K562 (cell line): Measurements from ENCODE around the gene MBOAT7. TPM values are rescaled to one million over a fixed set of nuclear protein-coding genes. Genes with fewer than 3 reads are reported as not detected.
A peak's percentile ranks its signal among the peaks of the same experiment; 100 is the strongest.

Experiments
- ATAC-seq: fragments of 200-7000 bp; cut with Tn5 transposase; 3 replicates; pipeline ENCODE4 v1.9.1; 2020; ENCODE audit warnings: moderate library complexity
- BruUV-seq: library from RNA; stranded (reverse); fragments of 400-500 nt; replicated peaks from 2 replicates; lab custom pipeline; 2021; lab: Mats Ljungman, UMichigan
- CTCF ChIA-PET: fragments of 300-600 bp; formaldehyde crosslinking; extraction: SDS; loops from one replicate; lab custom pipeline; 2021; ENCODE audit warnings: low intra/inter-chr PET ratio; lab: Yijun Ruan, JAX
- POLR2A ChIA-PET: fragments of 300-600, 350-650 bp; sonication (Branson Sonifier 250); formaldehyde crosslinking; extraction: SDS; loops from one replicate; lab custom pipeline; 2021; ENCODE audit warnings: antibody characterized with exemption, inconsistent platforms; lab: Yijun Ruan, JAX
- DNase-seq, 4 experiments: peaks; one replicate each; pipeline versions ENCODE4 v3.0.0 to v3.0.0-alpha.2; 2011 to 2018; ENCODE audit warnings: low spot score in 3 of 4, mixed read lengths in 3 of 4; ENCODE audit errors: extremely low read depth in 1 of 4
- FAIRE-seq: peaks from 2 replicates; lab custom pipeline; 2011; peaks lifted over from hg19 to GRCh38; lab: Jason Lieb, UNC
- H2AFZ ChIP-seq: 2 replicates; pipeline ENCODE4 v1.6.0; 2011; ENCODE audit warnings: low read depth, low read length, control low read depth, inconsistent platforms
- H3K27ac ChIP-seq: fragments of 200-600 bp; 3 replicates; pipeline ENCODE4 v1.8.0; 2011; ENCODE audit warnings: low read depth, mild to moderate bottlenecking, control low read depth, inconsistent platforms, low read length, moderate library complexity, mixed read lengths; ENCODE audit errors: extremely low read depth
- H3K27me3 ChIP-seq, 2 experiments: fragments of 300-600 bp in 1 of 2; 2 replicates in 1 of 2; 3 replicates in 1 of 2; pipeline versions ENCODE4 v1.6.0 to v1.8.0; 2011; ENCODE audit warnings: inconsistent platforms in 2 of 2, low read length in 2 of 2, mild to moderate bottlenecking in 1 of 2, mixed read lengths in 1 of 2, moderate library complexity in 1 of 2; ENCODE audit not compliant: control insufficient read depth in 2 of 2, insufficient read depth in 2 of 2
- H3K36me3 ChIP-seq: fragments of 300-600 bp; 3 replicates; pipeline ENCODE4 v1.8.0; 2011; ENCODE audit warnings: mild to moderate bottlenecking, low read length, inconsistent platforms; ENCODE audit not compliant: control insufficient read depth, insufficient read depth
- H3K4me1 ChIP-seq, 2 experiments: fragments of 200-600 bp in 1 of 2; replicated peaks in 1 of 2; 2 replicates in 1 of 2; 3 replicates in 1 of 2; pipeline versions ENCODE4 v1.5.1 to v1.8.0; 2011; ENCODE audit warnings: inconsistent platforms in 2 of 2, low read length in 2 of 2, mild to moderate bottlenecking in 1 of 2, mixed read lengths in 1 of 2, moderate library complexity in 1 of 2; ENCODE audit not compliant: control insufficient read depth in 2 of 2, insufficient read depth in 2 of 2
- H3K4me2 ChIP-seq: 2 replicates; pipeline ENCODE4 v1.6.1; 2011; ENCODE audit warnings: low read length, control low read depth, inconsistent platforms, mixed read lengths; ENCODE audit not compliant: insufficient read depth
- H3K4me3 ChIP-seq: fragments of 200-600 bp; sonication (generic), shearing (Covaris generic); 2 replicates; pipeline ENCODE4 v1.5.1; 2016; ENCODE audit warnings: control low read depth, inconsistent platforms
- H3K79me2 ChIP-seq: fragments of 200-600 bp; 3 replicates; pipeline ENCODE4 v1.8.0; 2011; ENCODE audit warnings: low read length, inconsistent platforms; ENCODE audit not compliant: control insufficient read depth, insufficient read depth
- H3K9ac ChIP-seq, 2 experiments: 2 replicates each; pipeline versions ENCODE4 v1.6.0 to v1.6.1; 2011; ENCODE audit warnings: low read depth in 2 of 2, low read length in 2 of 2, control low read depth in 1 of 2, inconsistent platforms in 1 of 2, mild to moderate bottlenecking in 1 of 2, mixed read lengths in 1 of 2; ENCODE audit not compliant: insufficient read depth in 1 of 2
- H3K9me1 ChIP-seq: one replicate; pipeline ENCODE4 v1.6.0; 2011; ENCODE audit warnings: inconsistent platforms, mild to moderate bottlenecking, low read length, moderate library complexity; ENCODE audit not compliant: control insufficient read depth, insufficient read depth
- H3K9me3 ChIP-seq: replicated peaks from 2 replicates; pipeline ENCODE4 v1.5.1; 2011; ENCODE audit warnings: low read depth, low read length, inconsistent platforms; ENCODE audit not compliant: control insufficient read depth, insufficient read depth
- H4K20me1 ChIP-seq: replicated peaks from 2 replicates; pipeline ENCODE4 v1.6.1; 2011; ENCODE audit warnings: low read length, inconsistent platforms, mixed read lengths; ENCODE audit not compliant: control insufficient read depth, insufficient read depth
- ASH1L ChIP-seq: fragments of 450-650 bp; IDR thresholded peaks from 2 replicates; pipeline ENCODE4 v1.6.1; 2018; ENCODE audit warnings: borderline replicate concordance, mild to moderate bottlenecking, low read depth; ENCODE audit not compliant: partially characterized antibody
- CCNT2 ChIP-seq: IDR thresholded peaks from 2 replicates; pipeline ENCODE4 v1.6.1; 2011; ENCODE audit warnings: borderline replicate concordance, low read depth, mild to moderate bottlenecking, moderate library complexity, mixed read lengths, low read length; ENCODE audit not compliant: insufficient read length; ENCODE audit errors: extremely low read depth
- ELF2 ChIP-seq: fragments of 250-450 bp; sonication (Bioruptor Pico); IDR thresholded peaks from 2 replicates; pipeline ENCODE4 v1.5.0; 2021; ENCODE audit warnings: mild to moderate bottlenecking
- HEY1 ChIP-seq: fragments of 250-450 bp; sonication (Bioruptor Pico); IDR thresholded peaks from 2 replicates; pipeline ENCODE4 v1.5.0; 2020; ENCODE audit warnings: mild to moderate bottlenecking, moderate library complexity, borderline replicate concordance
- MXI1 ChIP-seq: IDR thresholded peaks from 2 replicates; pipeline ENCODE4 v1.6.1; 2011; ENCODE audit warnings: low read depth, mild to moderate bottlenecking, improper control_type of control experiment, low read length
- NFIC ChIP-seq: fragments of 450-650 bp; IDR thresholded peaks from 2 replicates; pipeline ENCODE4 v1.6.1; 2017; ENCODE audit warnings: mild to moderate bottlenecking, inconsistent platforms
- POLR2A ChIP-seq: fragments of 450-650 bp; conservative IDR thresholded peaks from 2 replicates; pipeline ENCODE4 v1.6.1; 2016
- POLR2G ChIP-seq: fragments of 200-400 bp; formaldehyde crosslinking; IDR thresholded peaks from 2 replicates; pipeline ENCODE4 v1.6.1; 2017; ENCODE audit warnings: low read depth, mild to moderate bottlenecking, antibody characterized with exemption, low read length, moderate library complexity
- POLR3A ChIP-seq: IDR thresholded peaks from 2 replicates; pipeline ENCODE4 v1.6.1; 2011; ENCODE audit warnings: borderline replicate concordance, mild to moderate bottlenecking, moderate library complexity; ENCODE audit not compliant: insufficient read length, insufficient read depth; ENCODE audit errors: extremely low read depth
- PYGO2 ChIP-seq: fragments of 450-650 bp; IDR thresholded peaks from 2 replicates; pipeline ENCODE4 v1.6.1; 2016; ENCODE audit warnings: mild to moderate bottlenecking, missing genetic modification characterization, moderate library complexity, missing compliant biosample characterization
- RBM22 ChIP-seq: fragments of 200-400 bp; formaldehyde crosslinking; IDR thresholded peaks from 2 replicates; pipeline ENCODE4 v1.6.1; 2018; ENCODE audit warnings: low read length, low read depth; ENCODE audit not compliant: poor library complexity, severe bottlenecking
- SUPT5H ChIP-seq: fragments of 450-650 bp; IDR thresholded peaks from 2 replicates; pipeline ENCODE4 v1.6.1; 2016
- TCF3 ChIP-seq: sonication (generic); formaldehyde crosslinking; IDR thresholded peaks from 2 replicates; pipeline ENCODE4 v1.4.0; 2020; ENCODE audit warnings: mild to moderate bottlenecking, missing genetic modification reagents
- TFAM ChIP-seq: fragments of 250-450 bp; sonication (Bioruptor Pico); conservative IDR thresholded peaks from 2 replicates; pipeline ENCODE4 v1.5.0; 2021; ENCODE audit warnings: mild to moderate bottlenecking, moderate library complexity
- ZFP30 ChIP-seq: fragments of 250-450 bp; sonication (Bioruptor Pico); IDR thresholded peaks from 2 replicates; pipeline ENCODE4 v1.8.0; 2022; ENCODE audit warnings: moderate library complexity, mild to moderate bottlenecking, inconsistent platforms, borderline replicate concordance
- ZNF384 ChIP-seq: IDR thresholded peaks from 2 replicates; pipeline ENCODE4 v1.6.1; 2012; ENCODE audit warnings: low read depth, low read length, improper control_type of control experiment
- WGBS: fragments of 100-300 bp; shearing (Covaris generic); methylation state at CpG from one replicate; pipeline ENCODE4 v1.1.6; 2016; ENCODE audit warnings: low coverage, mixed read lengths; ENCODE audit not compliant: insufficient coverage; ENCODE audit errors: missing lambda C conversion rate; 5-methylcytosine and 5-hydroxymethylcytosine counted together
- in situ Hi-C: fragments of 300-500 bp; cut with MboI; formaldehyde crosslinking; loops from 4 replicates; pipeline ENCODE4 v1.15.0; 2018; ENCODE audit warnings: inconsistent platforms, mixed read lengths
- intact Hi-C: fragments of 100-400 bp; cut with micrococcal nuclease; formaldehyde crosslinking; loops from 2 replicates; pipeline ENCODE4 v1.14.2; 2022
- polyA plus RNA-seq, 8 experiments: library from polyadenylated mRNA; depleted of rRNA in 4 of 8; stranded (reverse) in 5 of 8; unstranded in 3 of 8; fragments of >200 nt; fragmentation: Nextera tagmentation in 2 of 8; fragmentation: Illumina TruSeq in 1 of 8; extraction: Ambion mirVana in 2 of 8; extraction: Trizol in 1 of 8; gene quantifications; 2 replicates each; pipeline versions ENCODE4 v1.2.1 to v1.2.3, GENCODE V29; 2011 to 2014; ENCODE audit warnings: inconsistent platforms in 1 of 8, missing spikeins in 1 of 8
- total RNA-seq, 7 experiments: library from RNA; depleted of rRNA in 6 of 7; stranded (reverse); fragments of >200 nt in 6 of 7; fragmentation: Illumina TruSeq in 2 of 7; extraction: Trizol in 2 of 7; gene quantifications; 2 replicates each; pipeline versions ENCODE4 v1.2.1 to v1.2.3, GENCODE V29; 2011 to 2021; ENCODE audit warnings: low replicate concordance in 1 of 7
- TF ChIP-seq, protein P1 (sequence below): fragments of 250-450 bp; sonication (Bioruptor Pico); IDR thresholded peaks from 2 replicates; pipeline ENCODE4 v1.8.0; 2022; ENCODE audit warnings: moderate library complexity, mild to moderate bottlenecking, inconsistent platforms
- TF ChIP-seq, protein P2 (sequence below): sonication (generic); formaldehyde crosslinking; IDR thresholded peaks from 2 replicates; pipeline ENCODE4 v1.8.1; 2023; ENCODE audit warnings: mild to moderate bottlenecking, missing genetic modification reagents
- TF ChIP-seq, protein P3 (sequence below): fragments of 250-450 bp; sonication (Bioruptor Pico); IDR thresholded peaks from 2 replicates; pipeline ENCODE4 v1.8.0; 2022; ENCODE audit warnings: moderate library complexity, mild to moderate bottlenecking, inconsistent platforms

The MBOAT7 gene
- total and polyA plus RNA-seq, 9 of the 15 experiments (the other 6 are each of a cell fraction or from before 2014, with no cell fraction given): 1.4 to 153 (median 56.1) TPM

DNA sequence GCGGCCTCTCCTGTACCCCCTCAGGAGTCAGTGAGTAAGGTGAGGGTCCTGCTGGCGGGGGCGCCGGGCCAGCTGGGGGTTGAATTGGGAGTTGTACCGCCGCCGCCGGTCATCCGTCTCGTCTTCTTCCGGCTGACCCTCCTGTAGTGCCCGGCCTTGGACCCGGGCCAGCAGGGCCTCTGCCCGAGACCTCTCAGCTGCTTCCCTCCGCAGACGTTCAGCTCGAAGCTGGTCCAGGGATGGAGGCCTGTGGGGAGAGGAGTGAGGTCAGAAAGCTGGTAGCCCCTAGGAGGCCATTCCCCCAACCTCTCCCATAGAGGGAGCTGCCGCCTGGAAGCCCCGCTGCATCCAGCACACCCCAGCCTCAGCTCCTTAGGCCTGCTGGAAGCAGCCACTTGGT is 33.7 kb downstream of the MBOAT7 start:
- Histone ChIP-seq H3K27ac (no peak overlapping the region), H3K36me3 (peaks cover 74% of the 10 kb centered on the region), H3K4me1 (peaks cover 10 to 15% of the 10 kb centered on the region in 2 experiments; a peak in 4 of 5 replicates), H3K9me1 (no peaks in the 10 kb centered on the region), H3K4me3 (no peak overlapping the region), H2AFZ (no peak overlapping the region), H3K27me3 (no peaks in the 10 kb centered on the region), H4K20me1 (no peaks in the 10 kb centered on the region; the same call in 1 of the 2 replicates), H3K9ac (no peak overlapping the region), H3K79me2 (peaks cover 16% of the 10 kb centered on the region; the same call in 2 of the 3 replicates), H3K4me2 (no peak overlapping the region), H3K9me3 (no peaks in the 10 kb centered on the region)
- DNase-seq (no peak), ATAC-seq (no peak), FAIRE-seq (no peak)
- intact Hi-C loops (no loop called here), in situ Hi-C loops (no loop called here)
- 92% methylated on average over 18 of the region's 19 CpGs for WGBS
- POLR2A ChIA-PET: interaction anchor here (0.6 to 1.3 kb wide), 4 partner anchors 15 to 279 kb away, joined by 3 read pairs; no protein-coding TSS in a partner anchor
- CTCF ChIA-PET: no interaction called here
- BruUV-seq: no TSS peak
- TF ChIP-seq RBM22 (peak; percentile 67), POLR3A (no peak), CCNT2 (no peak), TFAM (CRISPR knock-in tag) (no peak), ZNF384 (no peak), SUPT5H (peak; percentile 0; the same call in 1 of the 2 replicates), NFIC (peak; percentile 22; the same call in 1 of the 2 replicates), POLR2G (peak; percentile 76), POLR2A (peak; percentile 28; the same call in 1 of the 2 replicates), ASH1L (no peak), PYGO2 (tag) (no peak), MXI1 (no peak), ELF2 (CRISPR knock-in tag) (no peak), TCF3 (CRISPR knock-in tag) (no peak), ZFP30 (CRISPR knock-in tag) (no peak), HEY1 (no peak)
- TF ChIP-seq, protein P1, sequence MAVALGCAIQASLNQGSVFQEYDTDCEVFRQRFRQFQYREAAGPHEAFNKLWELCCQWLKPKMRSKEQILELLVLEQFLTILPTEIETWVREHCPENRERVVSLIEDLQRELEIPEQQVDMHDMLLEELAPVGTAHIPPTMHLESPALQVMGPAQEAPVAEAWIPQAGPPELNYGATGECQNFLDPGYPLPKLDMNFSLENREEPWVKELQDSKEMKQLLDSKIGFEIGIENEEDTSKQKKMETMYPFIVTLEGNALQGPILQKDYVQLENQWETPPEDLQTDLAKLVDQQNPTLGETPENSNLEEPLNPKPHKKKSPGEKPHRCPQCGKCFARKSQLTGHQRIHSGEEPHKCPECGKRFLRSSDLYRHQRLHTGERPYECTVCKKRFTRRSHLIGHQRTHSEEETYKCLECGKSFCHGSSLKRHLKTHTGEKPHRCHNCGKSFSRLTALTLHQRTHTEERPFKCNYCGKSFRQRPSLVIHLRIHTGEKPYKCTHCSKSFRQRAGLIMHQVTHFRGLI (CRISPR knock-in tag): no peak
- TF ChIP-seq, protein P2, sequence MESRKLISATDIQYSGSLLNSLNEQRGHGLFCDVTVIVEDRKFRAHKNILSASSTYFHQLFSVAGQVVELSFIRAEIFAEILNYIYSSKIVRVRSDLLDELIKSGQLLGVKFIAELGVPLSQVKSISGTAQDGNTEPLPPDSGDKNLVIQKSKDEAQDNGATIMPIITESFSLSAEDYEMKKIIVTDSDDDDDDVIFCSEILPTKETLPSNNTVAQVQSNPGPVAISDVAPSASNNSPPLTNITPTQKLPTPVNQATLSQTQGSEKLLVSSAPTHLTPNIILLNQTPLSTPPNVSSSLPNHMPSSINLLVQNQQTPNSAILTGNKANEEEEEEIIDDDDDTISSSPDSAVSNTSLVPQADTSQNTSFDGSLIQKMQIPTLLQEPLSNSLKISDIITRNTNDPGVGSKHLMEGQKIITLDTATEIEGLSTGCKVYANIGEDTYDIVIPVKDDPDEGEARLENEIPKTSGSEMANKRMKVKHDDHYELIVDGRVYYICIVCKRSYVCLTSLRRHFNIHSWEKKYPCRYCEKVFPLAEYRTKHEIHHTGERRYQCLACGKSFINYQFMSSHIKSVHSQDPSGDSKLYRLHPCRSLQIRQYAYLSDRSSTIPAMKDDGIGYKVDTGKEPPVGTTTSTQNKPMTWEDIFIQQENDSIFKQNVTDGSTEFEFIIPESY (CRISPR knock-in tag): peak; percentile 46; the same call in 1 of the 2 replicates
- TF ChIP-seq, protein P3, sequence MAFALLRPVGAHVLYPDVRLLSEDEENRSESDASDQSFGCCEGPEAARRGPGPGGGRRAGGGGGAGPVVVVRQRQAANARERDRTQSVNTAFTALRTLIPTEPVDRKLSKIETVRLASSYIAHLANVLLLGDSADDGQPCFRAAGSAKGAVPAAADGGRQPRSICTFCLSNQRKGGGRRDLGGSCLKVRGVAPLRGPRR: no peak
